GM12878 (cell line): ENCODE measurements around the gene PDE7B. TPM values are rescaled to one million over a fixed set of nuclear protein-coding genes. Genes with fewer than 3 reads are reported as not detected.

Experiments
- ATAC-seq: fragments of 200-7000 bp; cut with Tn5 transposase; 3 replicates; pipeline ENCODE4 v1.9.1; 2020; ENCODE audit warnings: mild to moderate bottlenecking, moderate library complexity
- BruUV-seq: library from RNA; stranded (reverse); fragments of 400-500 nt; replicated peaks from 2 replicates; lab custom pipeline; 2021; lab: Mats Ljungman, UMichigan
- CTCF ChIA-PET: fragments of 300-600 bp; sonication (Branson Sonifier 250); formaldehyde crosslinking; extraction: SDS; loops from one replicate; lab custom pipeline; 2021; ENCODE audit warnings: inconsistent platforms; lab: Yijun Ruan, JAX
- POLR2A ChIA-PET: fragments of 350-600 bp; formaldehyde crosslinking; extraction: SDS; loops from one replicate; lab custom pipeline; 2021; ENCODE audit warnings: inconsistent platforms; lab: Charles Lee
- RAD21 ChIA-PET: fragments of 300-600 bp; sonication (Branson Sonifier 250); formaldehyde crosslinking; loops from one replicate; lab custom pipeline; 2023; ENCODE audit warnings: antibody characterized with exemption; ENCODE audit not compliant: unreplicated experiment; lab: Charles Lee
- SMC1A ChIA-PET: fragments of 300-600 bp; sonication (Branson Sonifier 250); formaldehyde crosslinking; loops from one replicate; lab custom pipeline; 2023; ENCODE audit not compliant: unreplicated experiment, uncharacterized antibody; lab: Charles Lee
- DNase-seq: peaks from one replicate; pipeline ENCODE4 v3.0.0-alpha.2; 2011; ENCODE audit warnings: low read depth, low spot score
- FAIRE-seq: peaks from 3 replicates; lab custom pipeline; 2011; peaks lifted over from hg19 to GRCh38; lab: Jason Lieb, UNC
- H2AFZ ChIP-seq: 2 replicates; pipeline ENCODE4 v1.6.0; 2011; ENCODE audit warnings: low read depth, low read length, control low read depth; ENCODE audit not compliant: control insufficient read depth
- H3K27ac ChIP-seq: 2 replicates; pipeline ENCODE4 v1.5.1; 2011; ENCODE audit warnings: control low read depth; ENCODE audit not compliant: control insufficient read depth, insufficient read depth
- H3K27me3 ChIP-seq, 2 experiments: replicated peaks in 1 of 2; 2 replicates each; pipeline versions ENCODE4 v1.6.0 to v1.6.1; 2011; ENCODE audit warnings: low read length in 1 of 2; ENCODE audit not compliant: control insufficient read depth in 2 of 2, insufficient read depth in 2 of 2
- H3K36me3 ChIP-seq, 2 experiments: 2 replicates each; pipeline ENCODE4 v1.5.1; 2011; ENCODE audit warnings: low read length in 1 of 2; ENCODE audit not compliant: control insufficient read depth in 2 of 2, insufficient read depth in 2 of 2
- H3K4me1 ChIP-seq: 2 replicates; pipeline ENCODE4 v1.6.1; 2011; ENCODE audit warnings: mild to moderate bottlenecking, low read length, moderate library complexity, mixed read lengths; ENCODE audit not compliant: control insufficient read depth, insufficient read depth
- H3K4me2 ChIP-seq: 2 replicates; pipeline ENCODE4 v1.6.0; 2011; ENCODE audit warnings: control low read depth; ENCODE audit not compliant: control insufficient read depth, insufficient read depth
- H3K4me3 ChIP-seq: fragments of 200-600 bp; sonication (generic); 2 replicates; pipeline ENCODE4 v1.5.1; 2016
- H3K79me2 ChIP-seq: 2 replicates; pipeline ENCODE4 v1.6.0; 2011; ENCODE audit warnings: low read length; ENCODE audit not compliant: control insufficient read depth, insufficient read depth
- H3K9ac ChIP-seq: 2 replicates; pipeline ENCODE4 v1.8.0; 2011; ENCODE audit warnings: low read length, control low read depth, mixed read lengths; ENCODE audit not compliant: control insufficient read depth, insufficient read depth
- H3K9me3 ChIP-seq: replicated peaks from 3 replicates; pipeline ENCODE4 v1.5.1; 2011; ENCODE audit warnings: mild to moderate bottlenecking, low read length; ENCODE audit not compliant: control insufficient read depth, insufficient read depth
- H4K20me1 ChIP-seq: 2 replicates; pipeline ENCODE4 v1.6.0; 2011; ENCODE audit not compliant: control insufficient read depth, insufficient read depth
- CREM ChIP-seq: IDR thresholded peaks from 2 replicates; pipeline ENCODE4 v1.6.1; 2014; ENCODE audit warnings: antibody characterized with exemption, low read depth
- KLF5 ChIP-seq: fragments of 450-650 bp; IDR thresholded peaks from 2 replicates; pipeline ENCODE4 v1.6.1; 2014; ENCODE audit warnings: mild to moderate bottlenecking; ENCODE audit not compliant: partially characterized antibody
- MEF2B ChIP-seq: fragments of 450-650 bp; IDR thresholded peaks from 2 replicates; pipeline ENCODE4 v1.6.1; 2018; ENCODE audit warnings: mild to moderate bottlenecking, moderate library complexity; ENCODE audit not compliant: partially characterized antibody, poor library complexity, severe bottlenecking
- NR2F1 ChIP-seq: fragments of 450-650 bp; conservative IDR thresholded peaks from 2 replicates; pipeline ENCODE4 v1.6.1; 2017; ENCODE audit warnings: mild to moderate bottlenecking
- SMAD5 ChIP-seq: IDR thresholded peaks from 2 replicates; pipeline ENCODE4 v1.6.1; 2016; ENCODE audit warnings: antibody characterized with exemption, low read depth
- SMARCA5 ChIP-seq: fragments of 450-650 bp; IDR thresholded peaks from 2 replicates; pipeline ENCODE4 v1.6.1; 2017; ENCODE audit warnings: mild to moderate bottlenecking
- SRF ChIP-seq, 2 experiments: IDR thresholded peaks; 2 replicates each; pipeline ENCODE4 v1.6.1; 2011; ENCODE audit warnings: low read depth in 2 of 2, low read length in 2 of 2, mild to moderate bottlenecking in 1 of 2, moderate library complexity in 1 of 2
- WRNIP1 ChIP-seq: IDR thresholded peaks from 2 replicates; pipeline ENCODE4 v1.6.1; 2011; ENCODE audit warnings: low read depth, low read length, improper control_type of control experiment, borderline replicate concordance
- WGBS: methylation state at CpG from one replicate; pipeline ENCODE4 v1.1.6; 2016; ENCODE audit warnings: low lambda C conversion rate; ENCODE audit not compliant: insufficient replicate concordance, insufficient coverage; ENCODE audit errors: missing lambda C conversion rate; 5-methylcytosine and 5-hydroxymethylcytosine counted together
- in situ Hi-C: fragments of 300-500 bp; cut with MboI; formaldehyde crosslinking; loops from 9 replicates; pipeline ENCODE4 v1.14.3; 2018; ENCODE audit warnings: mixed read lengths
- intact Hi-C: fragments of 100-400 bp; cut with micrococcal nuclease; formaldehyde crosslinking; loops from one replicate; pipeline ENCODE4 v1.14.2; 2022; ENCODE audit not compliant: unreplicated experiment
- polyA plus RNA-seq, 11 experiments: library from polyadenylated mRNA; depleted of rRNA in 4 of 11; unstranded in 6 of 11; stranded (reverse) in 5 of 11; fragments of >200 nt; fragmentation: Nextera tagmentation in 4 of 11; fragmentation: Illumina TruSeq in 1 of 11; extraction: Ambion mirVana in 4 of 11; extraction: Trizol in 1 of 11; gene quantifications; 1 replicate in 1 of 11; 2 replicates in 10 of 11; pipeline versions ENCODE4 v1.2.1 to v1.2.3, GENCODE V29; 2011 to 2016; ENCODE audit warnings: inconsistent platforms in 2 of 11, missing spikeins in 2 of 11, low read depth in 1 of 11
- total RNA-seq, 4 experiments: library from RNA; depleted of rRNA in 3 of 4; stranded (reverse); fragments of >200 nt in 3 of 4; fragmentation: Illumina TruSeq in 1 of 4; extraction: Trizol in 1 of 4; gene quantifications; 2 replicates each; pipeline versions ENCODE4 v1.2.1 to v1.2.3, GENCODE V29; 2013 to 2021
- TF ChIP-seq, protein P1 (sequence below): IDR thresholded peaks from 2 replicates; pipeline ENCODE4 v1.6.1; 2012; ENCODE audit warnings: mild to moderate bottlenecking, low read depth, low read length
- TF ChIP-seq, protein P2 (sequence below): fragments of 150-350 bp; IDR thresholded peaks from 2 replicates; pipeline ENCODE4 v1.6.1; 2016; ENCODE audit warnings: low read depth, low read length
- TF ChIP-seq, protein P3 (sequence below): IDR thresholded peaks from 2 replicates; pipeline ENCODE4 v1.6.1; 2012; ENCODE audit warnings: low read depth, low read length, improper control_type of control experiment

The PDE7B gene
- total and polyA plus RNA-seq, 10 of the 15 experiments (the other 5 are each of a cell fraction or from before 2014, with no cell fraction given), result not detected

GRCh38 chr6:135905604-135906300 lies 54.3 kb downstream of the PDE7B start:
- DNase-seq (no peak), FAIRE-seq (no peak), ATAC-seq (no peak)
- H3K27me3 ChIP-seq, result no peaks in the 10 kb centered on the region
- ChIA-PET CTCF (no interaction called here), POLR2A (no interaction called here), RAD21 (no interaction called here), SMC1A (interaction anchor here (0.7 kb wide), 1 partner anchor 43 kb away, joined by 3 read pairs; no protein-coding TSS in a partner anchor)
- H3K9me3 ChIP-seq, result no peaks in the 10 kb centered on the region
- no peak overlapping the region for H3K4me3 ChIP-seq
- no peak overlapping the region for H3K4me2 ChIP-seq
- in situ Hi-C loops, result loop anchor here (5.0 kb wide), 1 partner anchor 228 kb away; no protein-coding TSS in a partner anchor
- H3K4me1 ChIP-seq, result no peaks in the 10 kb centered on the region
- no peak overlapping the region for H3K27ac ChIP-seq
- BruUV-seq, result no TSS peak
- 56% methylated on average over 18 of the region's 18 CpGs for WGBS
- H3K79me2 ChIP-seq, result no peaks in the 10 kb centered on the region
- intact Hi-C loops, result loop anchor here (5.0 kb wide), 1 partner anchor 453 kb away; no protein-coding TSS in a partner anchor
- no peaks in the 10 kb centered on the region for H3K36me3 ChIP-seq
- H3K9ac ChIP-seq, result no peak overlapping the region
- H4K20me1 ChIP-seq, result no peaks in the 10 kb centered on the region
- H2AFZ ChIP-seq, result no peak overlapping the region
- no peak for TF ChIP-seq WRNIP1
- TF ChIP-seq, protein P1, sequence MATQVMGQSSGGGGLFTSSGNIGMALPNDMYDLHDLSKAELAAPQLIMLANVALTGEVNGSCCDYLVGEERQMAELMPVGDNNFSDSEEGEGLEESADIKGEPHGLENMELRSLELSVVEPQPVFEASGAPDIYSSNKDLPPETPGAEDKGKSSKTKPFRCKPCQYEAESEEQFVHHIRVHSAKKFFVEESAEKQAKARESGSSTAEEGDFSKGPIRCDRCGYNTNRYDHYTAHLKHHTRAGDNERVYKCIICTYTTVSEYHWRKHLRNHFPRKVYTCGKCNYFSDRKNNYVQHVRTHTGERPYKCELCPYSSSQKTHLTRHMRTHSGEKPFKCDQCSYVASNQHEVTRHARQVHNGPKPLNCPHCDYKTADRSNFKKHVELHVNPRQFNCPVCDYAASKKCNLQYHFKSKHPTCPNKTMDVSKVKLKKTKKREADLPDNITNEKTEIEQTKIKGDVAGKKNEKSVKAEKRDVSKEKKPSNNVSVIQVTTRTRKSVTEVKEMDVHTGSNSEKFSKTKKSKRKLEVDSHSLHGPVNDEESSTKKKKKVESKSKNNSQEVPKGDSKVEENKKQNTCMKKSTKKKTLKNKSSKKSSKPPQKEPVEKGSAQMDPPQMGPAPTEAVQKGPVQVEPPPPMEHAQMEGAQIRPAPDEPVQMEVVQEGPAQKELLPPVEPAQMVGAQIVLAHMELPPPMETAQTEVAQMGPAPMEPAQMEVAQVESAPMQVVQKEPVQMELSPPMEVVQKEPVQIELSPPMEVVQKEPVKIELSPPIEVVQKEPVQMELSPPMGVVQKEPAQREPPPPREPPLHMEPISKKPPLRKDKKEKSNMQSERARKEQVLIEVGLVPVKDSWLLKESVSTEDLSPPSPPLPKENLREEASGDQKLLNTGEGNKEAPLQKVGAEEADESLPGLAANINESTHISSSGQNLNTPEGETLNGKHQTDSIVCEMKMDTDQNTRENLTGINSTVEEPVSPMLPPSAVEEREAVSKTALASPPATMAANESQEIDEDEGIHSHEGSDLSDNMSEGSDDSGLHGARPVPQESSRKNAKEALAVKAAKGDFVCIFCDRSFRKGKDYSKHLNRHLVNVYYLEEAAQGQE, result no peak
- no peak for TF ChIP-seq SMAD5
- no peak for TF ChIP-seq MEF2B
- TF ChIP-seq CREM, result no peak
- no peak for TF ChIP-seq KLF5
- no peak for TF ChIP-seq SMARCA5
- TF ChIP-seq NR2F1, result no peak
- TF ChIP-seq, protein P2, sequence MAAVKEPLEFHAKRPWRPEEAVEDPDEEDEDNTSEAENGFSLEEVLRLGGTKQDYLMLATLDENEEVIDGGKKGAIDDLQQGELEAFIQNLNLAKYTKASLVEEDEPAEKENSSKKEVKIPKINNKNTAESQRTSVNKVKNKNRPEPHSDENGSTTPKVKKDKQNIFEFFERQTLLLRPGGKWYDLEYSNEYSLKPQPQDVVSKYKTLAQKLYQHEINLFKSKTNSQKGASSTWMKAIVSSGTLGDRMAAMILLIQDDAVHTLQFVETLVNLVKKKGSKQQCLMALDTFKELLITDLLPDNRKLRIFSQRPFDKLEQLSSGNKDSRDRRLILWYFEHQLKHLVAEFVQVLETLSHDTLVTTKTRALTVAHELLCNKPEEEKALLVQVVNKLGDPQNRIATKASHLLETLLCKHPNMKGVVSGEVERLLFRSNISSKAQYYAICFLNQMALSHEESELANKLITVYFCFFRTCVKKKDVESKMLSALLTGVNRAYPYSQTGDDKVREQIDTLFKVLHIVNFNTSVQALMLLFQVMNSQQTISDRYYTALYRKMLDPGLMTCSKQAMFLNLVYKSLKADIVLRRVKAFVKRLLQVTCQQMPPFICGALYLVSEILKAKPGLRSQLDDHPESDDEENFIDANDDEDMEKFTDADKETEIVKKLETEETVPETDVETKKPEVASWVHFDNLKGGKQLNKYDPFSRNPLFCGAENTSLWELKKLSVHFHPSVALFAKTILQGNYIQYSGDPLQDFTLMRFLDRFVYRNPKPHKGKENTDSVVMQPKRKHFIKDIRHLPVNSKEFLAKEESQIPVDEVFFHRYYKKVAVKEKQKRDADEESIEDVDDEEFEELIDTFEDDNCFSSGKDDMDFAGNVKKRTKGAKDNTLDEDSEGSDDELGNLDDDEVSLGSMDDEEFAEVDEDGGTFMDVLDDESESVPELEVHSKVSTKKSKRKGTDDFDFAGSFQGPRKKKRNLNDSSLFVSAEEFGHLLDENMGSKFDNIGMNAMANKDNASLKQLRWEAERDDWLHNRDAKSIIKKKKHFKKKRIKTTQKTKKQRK, result no peak
- TF ChIP-seq, protein P3, sequence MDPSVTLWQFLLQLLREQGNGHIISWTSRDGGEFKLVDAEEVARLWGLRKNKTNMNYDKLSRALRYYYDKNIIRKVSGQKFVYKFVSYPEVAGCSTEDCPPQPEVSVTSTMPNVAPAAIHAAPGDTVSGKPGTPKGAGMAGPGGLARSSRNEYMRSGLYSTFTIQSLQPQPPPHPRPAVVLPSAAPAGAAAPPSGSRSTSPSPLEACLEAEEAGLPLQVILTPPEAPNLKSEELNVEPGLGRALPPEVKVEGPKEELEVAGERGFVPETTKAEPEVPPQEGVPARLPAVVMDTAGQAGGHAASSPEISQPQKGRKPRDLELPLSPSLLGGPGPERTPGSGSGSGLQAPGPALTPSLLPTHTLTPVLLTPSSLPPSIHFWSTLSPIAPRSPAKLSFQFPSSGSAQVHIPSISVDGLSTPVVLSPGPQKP, result no peak
- TF ChIP-seq SRF (IDR thresholded peaks at IDR 0.05; ENCODE audit: low read depth in 2 of 2, low read length in 2 of 2), result no peak
